HG03196 (cell line): Measurements from ENCODE around the gene CHD6.

Experiments
- ATAC-seq: cut with Tn5 transposase; IDR thresholded peaks from one replicate; pipeline ENCODE4 v1.9.1; 2021; ENCODE audit not compliant: unreplicated experiment

The CHD6 gene

GRCh38 chr20:41617902-41618806 is at the start of gene CHD6:
TSS of gene CHD6 (minus strand) at chr20:41618377. CDS start at chr20:41551337, 67,040 bp downstream.
- peak; percentile 98 for ATAC-seq

- no peak for ATAC-seq
Observed at GRCh38 chr20:41664584-41664983, 46.4 kb upstream of the CHD6 start.

GRCh38 chr20:41657655-41658054 is 39.5 kb upstream of the CHD6 start:
- no peak for ATAC-seq

- ATAC-seq = no peak
Observed at GRCh38 chr20:41655962-41656618, 37.9 kb upstream of the CHD6 start.

GRCh38 chr20:41654884-41655283 is 36.7 kb upstream of the CHD6 start:
- no peak for ATAC-seq

- no peak for ATAC-seq
Observed at GRCh38 chr20:41654292-41654691, 36.1 kb upstream of the CHD6 start.

GRCh38 chr20:41650231-41650948 is 32.2 kb upstream of the CHD6 start:
- ATAC-seq = no peak

- ATAC-seq = no peak
Observed at GRCh38 chr20:41649489-41649888, 31.3 kb upstream of the CHD6 start.

GRCh38 chr20:41645372-41645771 is 27.2 kb upstream of the CHD6 start:
- ATAC-seq = no peak

GRCh38 chr20:41643504-41643938 is 25.3 kb upstream of the CHD6 start:
- ATAC-seq = no peak

GRCh38 chr20:41639630-41640029 is 21.5 kb upstream of the CHD6 start:
- ATAC-seq = no peak

GRCh38 chr20:41638456-41638855 is 20.3 kb upstream of the CHD6 start:
- no peak for ATAC-seq

GRCh38 chr20:41635158-41635557 is 17.0 kb upstream of the CHD6 start:
- ATAC-seq = no peak

- ATAC-seq = no peak
Observed at GRCh38 chr20:41632896-41633295, 14.7 kb upstream of the CHD6 start.

- ATAC-seq = no peak
Observed at GRCh38 chr20:41631826-41632225, 13.6 kb upstream of the CHD6 start.

- no peak for ATAC-seq
Observed at GRCh38 chr20:41630846-41631245, 12.7 kb upstream of the CHD6 start.

- no peak for ATAC-seq
Observed at GRCh38 chr20:41627611-41628244, 9.6 kb upstream of the CHD6 start.

- ATAC-seq = no peak
Observed at GRCh38 chr20:41627001-41627495, 8.9 kb upstream of the CHD6 start.

GRCh38 chr20:41623625-41624375 is 5.6 kb upstream of the CHD6 start:
- ATAC-seq = no peak

GRCh38 chr20:41622584-41622983 is 4.4 kb upstream of the CHD6 start:
- no peak for ATAC-seq
